Motor neuron (in vitro differentiated cells): ENCODE data around the gene STK39. TPM values are rescaled to one million over a fixed set of nuclear protein-coding genes. Genes with fewer than 3 reads are reported as not detected.

Source experiments
- ATAC-seq, 8 experiments: fragments of 200-7000 bp; cut with Tn5 transposase; replicated peaks in 6 of 8; 2 replicates each; pipeline ENCODE4 v1.8.0; 2021; ENCODE audit warnings: mild to moderate bottlenecking in 8 of 8, moderate library complexity in 8 of 8
- H3K27ac ChIP-seq, 2 donors: fragments of 250-450 bp; sonication (Bioruptor Pico); 2 replicates each; pipeline ENCODE4 v1.9.0; 2021; ENCODE audit warnings: antibody characterized with exemption in 2 of 2, mild to moderate bottlenecking in 2 of 2, moderate library complexity in 1 of 2
- H3K4me1 ChIP-seq, 2 donors: fragments of 250-450 bp; sonication (Bioruptor Pico); replicated peaks in 1 of 2; 2 replicates each; pipeline ENCODE4 v1.6.1; 2021; ENCODE audit warnings: antibody characterized with exemption in 2 of 2, mild to moderate bottlenecking in 2 of 2, moderate library complexity in 1 of 2
- H3K4me3 ChIP-seq, 5 donors: fragments of 250-450 bp; sonication (Bioruptor Pico); 2 replicates each; pipeline ENCODE4 v1.9.0; 2021; ENCODE audit warnings: antibody characterized with exemption in 5 of 5, mild to moderate bottlenecking in 5 of 5, moderate library complexity in 4 of 5
- WGBS, 10 experiments: fragments of 450-650 bp; shearing (Covaris generic); methylation state at CpG; one replicate each; pipeline ENCODE4 v1.0.0; 2022; 5-methylcytosine and 5-hydroxymethylcytosine counted together
- in situ Hi-C, 9 experiments: fragments of 400-800 bp; cut with MboI; loops; one replicate each; pipeline ENCODE4 v1.15.0; 2021; ENCODE audit warnings: low sequenced_read_pairs in 9 of 9, low pct_unique_long_range_greater_than_20kb in 2 of 9; ENCODE audit not compliant: unreplicated experiment in 9 of 9
- total RNA-seq, 8 experiments: library from RNA; unstranded; fragments of 300-600 nt; gene quantifications; 2 replicates each; pipeline versions ENCODE4 v1.2.3 to v1.2.4, GENCODE V29; 2022

STK39 gene
- total RNA-seq, 8 experiments from 2014 or later, result 12.3 to 43.3 (median 30.2) TPM

GRCh38 chr2:168156661-168157060 lies 90.7 kb downstream of the STK39 start:
- H3K27ac ChIP-seq, result no peak overlapping the region
- in situ Hi-C loops, result no loop called here
- no peaks in the 10 kb centered on the region for H3K4me1 ChIP-seq
- WGBS, 10 experiments, result 44 to 80% (median 74%) methylated on average over 1 to 5 of the region's 5 CpGs; no CpG with 5 or more reads in 2 of the 10 experiments
- H3K4me3 ChIP-seq, result no peak overlapping the region
- ATAC-seq, result peak; percentile 53 to 99 (median 74)

- Histone ChIP-seq H3K4me3 (no peak overlapping the region), H3K4me1 (no peaks in the 10 kb centered on the region), H3K27ac (no peak overlapping the region)
- peak in 3 of 8 experiments; percentile 24 to 79 (median 72) for ATAC-seq
- in situ Hi-C loops, result no loop called here
- 17 to 100% (median 81%) methylated on average over 1 to 2 of the region's 2 CpGs; no CpG with 5 or more reads in 7 of the 10 experiments for WGBS, 10 experiments
Measured at GRCh38 chr2:168155680-168156079, 91.7 kb downstream of the STK39 start.

- 0 to 96% (median 54%) methylated on average over 1 to 3 of the region's 3 CpGs; no CpG with 5 or more reads in 1 of the 10 experiments for WGBS, 10 experiments
- no peak overlapping the region for H3K27ac ChIP-seq
- in situ Hi-C loops, result no loop called here
- ATAC-seq, result no peak
- H3K4me3 ChIP-seq, result no peak overlapping the region
- H3K4me1 ChIP-seq, result peaks cover 0 to under 1% of the 10 kb centered on the region in 2 donors
Measured at GRCh38 chr2:168155046-168155445, 92.3 kb downstream of the STK39 start.

GRCh38 chr2:168152902-168153530 lies 94.4 kb downstream of the STK39 start:
- no peak overlapping the region for H3K27ac ChIP-seq
- H3K4me3 ChIP-seq, result no peak overlapping the region
- no peak for ATAC-seq
- peaks cover 13 to 18% of the 10 kb centered on the region in 2 donors for H3K4me1 ChIP-seq
- in situ Hi-C loops, result no loop called here
- WGBS, 10 experiments, result 83 to 100% (median 92%) methylated on average over 1 to 2 of the region's 2 CpGs; no CpG with 5 or more reads in 4 of the 10 experiments

GRCh38 chr2:168149986-168150385 lies 97.4 kb downstream of the STK39 start:
- ATAC-seq, result peak in 3 of 8 experiments; percentile 6 to 28 (median 25)
- no peak overlapping the region for H3K27ac ChIP-seq
- no peak overlapping the region for H3K4me3 ChIP-seq
- in situ Hi-C loops, result loop anchor here in 2 of 9 experiments (25.0 kb wide), 2 partner anchors 87 to 762 kb away; partner anchors contain the start of genes G6PC2 (in 1 of the 2) and STK39 (in 1 of the 2)
- peaks cover 17 to 18% of the 10 kb centered on the region in 2 donors for H3K4me1 ChIP-seq
- 63 to 100% (median 95%) methylated on average over 1 to 5 of the region's 6 CpGs; no CpG with 5 or more reads in 2 of the 10 experiments for WGBS, 10 experiments

- Histone ChIP-seq H3K4me3 (no peak overlapping the region), H3K27ac (no peak overlapping the region), H3K4me1 (peaks cover 17 to 18% of the 10 kb centered on the region in 2 donors)
- in situ Hi-C loops, result loop anchor here in 2 of 9 experiments (25.0 kb wide), 2 partner anchors 88 to 763 kb away; partner anchors contain the start of genes G6PC2 (in 1 of the 2) and STK39 (in 1 of the 2)
- ATAC-seq, result peak in 3 of 8 experiments; percentile 48 to 69 (median 64)
- whole genome bisulfite sequencing, 10 experiments, result 13 to 92% (median 68%) methylated on average over 1 to 5 of the region's 5 CpGs
Measured at GRCh38 chr2:168149150-168149974, 98.0 kb downstream of the STK39 start.

GRCh38 chr2:168147830-168148794 lies 99.3 kb downstream of the STK39 start:
- Histone ChIP-seq H3K4me3 (no peak overlapping the region), H3K27ac (no peak overlapping the region), H3K4me1 (peaks cover 17 to 18% of the 10 kb centered on the region in 2 donors)
- no peak for ATAC-seq
- in situ Hi-C loops, result loop anchor here in 2 of 9 experiments (25.0 kb wide), 2 partner anchors 89 to 764 kb away; partner anchors contain the start of genes G6PC2 (in 1 of the 2) and STK39 (in 1 of the 2)
- WGBS, 10 experiments, result 17 to 100% (median 74%) methylated on average over 1 to 6 of the region's 8 CpGs

GRCh38 chr2:168146892-168147810 lies 100.2 kb downstream of the STK39 start:
- ATAC-seq, result no peak
- in situ Hi-C loops, result loop anchor here in 2 of 9 experiments (25.0 kb wide), 2 partner anchors 90 to 765 kb away; partner anchors contain the start of genes G6PC2 (in 1 of the 2) and STK39 (in 1 of the 2)
- WGBS, 10 experiments, result 59 to 100% (median 95%) methylated on average over 2 to 9 of the region's 9 CpGs
- Histone ChIP-seq H3K4me1 (peaks cover 17 to 18% of the 10 kb centered on the region in 2 donors), H3K27ac (no peak overlapping the region), H3K4me3 (no peak overlapping the region)

GRCh38 chr2:168145426-168146310 lies 101.7 kb downstream of the STK39 start:
- ATAC-seq, result no peak
- Histone ChIP-seq H3K4me1 (peaks cover 17 to 18% of the 10 kb centered on the region in 2 donors), H3K4me3 (no peak overlapping the region), H3K27ac (no peak overlapping the region)
- in situ Hi-C loops, result loop anchor here in 2 of 9 experiments (25.0 kb wide), 2 partner anchors 92 to 767 kb away; partner anchors contain the start of genes G6PC2 (in 1 of the 2) and STK39 (in 1 of the 2)
- WGBS, 10 experiments, result 81 to 100% (median 100%) methylated on average over 1 to 3 of the region's 3 CpGs; no CpG with 5 or more reads in 1 of the 10 experiments

- Histone ChIP-seq H3K4me3 (no peak overlapping the region), H3K4me1 (peaks cover 20 to 21% of the 10 kb centered on the region in 2 donors), H3K27ac (no peak overlapping the region)
- in situ Hi-C loops, result loop anchor here in 2 of 9 experiments (25.0 kb wide), 2 partner anchors 92 to 767 kb away; partner anchors contain the start of genes G6PC2 (in 1 of the 2) and STK39 (in 1 of the 2)
- no peak for ATAC-seq
- WGBS, 10 experiments, result 33 to 100% (median 100%) methylated on average over 1 of the region's 2 CpGs; no CpG with 5 or more reads in 3 of the 10 experiments
Measured at GRCh38 chr2:168145011-168145410, 102.4 kb downstream of the STK39 start.
